ENCODE measurements around the gene EFL1. TPM values are rescaled to one million over a fixed set of nuclear protein-coding genes. Genes with fewer than 3 reads are reported as not detected.

The EFL1 gene
- total and polyA plus RNA-seq, 9 of the 15 experiments (the other 6 are each of a cell fraction or from before 2014, with no cell fraction given), result 4.8 to 32.5 (median 16.9) TPM

GRCh38 chr15:82146990-82147461, 115.5 kb downstream of the EFL1 start (continued):
- no peak for TF ChIP-seq CREB3L1 (IDR thresholded peaks at IDR 0.05; ENCODE audit: borderline replicate concordance, low read depth)
- no peak for TF ChIP-seq EWSR1 (IDR thresholded peaks at IDR 0.05; ENCODE audit: borderline replicate concordance, low read depth, partially characterized antibody)
- TF ChIP-seq E2F5 (CRISPR knock-in tag; IDR thresholded peaks at IDR 0.05), result no peak
- TF ChIP-seq CGGBP1 (CRISPR knock-in tag; IDR thresholded peaks at IDR 0.05), result no peak
- no peak for TF ChIP-seq FOXA1 (IDR thresholded peaks at IDR 0.05; ENCODE audit: borderline replicate concordance)
- TF ChIP-seq LEF1 (IDR thresholded peaks at IDR 0.05), result peak; percentile 63; the same call in 1 of the 2 replicates
- no peak for TF ChIP-seq ZNF282 (CRISPR knock-in tag; IDR thresholded peaks at IDR 0.05)
- TF ChIP-seq ILK (tag; IDR thresholded peaks at IDR 0.05; ENCODE audit: borderline replicate concordance, low read depth), result no peak
- TF ChIP-seq ZNF197 (CRISPR knock-in tag; IDR thresholded peaks at IDR 0.05; ENCODE audit: low read depth), result no peak
- no peak for TF ChIP-seq E4F1 (CRISPR knock-in tag; IDR thresholded peaks at IDR 0.05; ENCODE audit: borderline replicate concordance)
- no peak for TF ChIP-seq ZBTB40 (IDR thresholded peaks at IDR 0.05)
- no peak for TF ChIP-seq ZBTB40 (CRISPR knock-in tag; IDR thresholded peaks at IDR 0.05)
- no peak for TF ChIP-seq CHD2 (IDR thresholded peaks at IDR 0.05; ENCODE audit: low read depth, low read length)

All from K562 (cell line).